GM18951 (cell line): ENCODE results near the gene TADA3.

Experiments
- POLR2A ChIP-seq: IDR thresholded peaks from 4 replicates; pipeline ENCODE4 v1.6.1; 2011; ENCODE audit warnings: mild to moderate bottlenecking; ENCODE audit not compliant: insufficient read length, insufficient read depth; ENCODE audit errors: extremely low read depth
- in situ Hi-C: fragments of 300-500 bp; cut with MboI; formaldehyde crosslinking; loops from one replicate; pipeline ENCODE4 v1.12.0; 2022; ENCODE audit warnings: low sequenced_read_pairs, mixed read lengths, inconsistent platforms; ENCODE audit not compliant: unreplicated experiment

Gene TADA3

GRCh38 chr3:9820946-9821345 is 28.7 kb upstream of the TADA3 start:
- in situ Hi-C loops: no loop called here
- no peak for TF ChIP-seq POLR2A

GRCh38 chr3:9820543-9820942 is 28.3 kb upstream of the TADA3 start:
- in situ Hi-C loops: no loop called here
- TF ChIP-seq POLR2A: no peak

- no peak for TF ChIP-seq POLR2A
- in situ Hi-C loops: no loop called here
These were observed 26.5 kb upstream of the TADA3 start for GRCh38 chr3:9818666-9819335.

GRCh38 chr3:9817436-9817835 is 25.2 kb upstream of the TADA3 start:
- no peak for TF ChIP-seq POLR2A
- in situ Hi-C loops: no loop called here

GRCh38 chr3:9815986-9816385 is 23.7 kb upstream of the TADA3 start:
- TF ChIP-seq POLR2A: no peak
- in situ Hi-C loops: no loop called here

- no peak for TF ChIP-seq POLR2A
- in situ Hi-C loops: no loop called here
These were observed 20.7 kb upstream of the TADA3 start for GRCh38 chr3:9812870-9813483.

GRCh38 chr3:9810846-9811245 is 18.6 kb upstream of the TADA3 start:
- TF ChIP-seq POLR2A: no peak
- in situ Hi-C loops: no loop called here

- no peak for TF ChIP-seq POLR2A
- in situ Hi-C loops: no loop called here
These were observed 18.1 kb upstream of the TADA3 start for GRCh38 chr3:9810433-9810770.

- in situ Hi-C loops: no loop called here
- peak; percentile 67 for TF ChIP-seq POLR2A
These were observed 17.6 kb upstream of the TADA3 start, which contains the start of gene TTLL3 for GRCh38 chr3:9809615-9810432. TTLL3 (plus strand) TSS chr3:9810262; CDS start chr3:9810662, 400 bp downstream.

- TF ChIP-seq POLR2A: no peak
- in situ Hi-C loops: no loop called here
These were observed 17.0 kb upstream of the TADA3 start for GRCh38 chr3:9809239-9809614.

GRCh38 chr3:9808345-9809037 is 16.2 kb upstream of the TADA3 start:
- in situ Hi-C loops: no loop called here

GRCh38 chr3:9807981-9808344 is 15.7 kb upstream of the TADA3 start:
- no peak for TF ChIP-seq POLR2A
- in situ Hi-C loops: no loop called here

More at GRCh38 chr3:9808345-9809037, 16.2 kb upstream of the TADA3 start:
- no peak for TF ChIP-seq POLR2A

- in situ Hi-C loops: no loop called here
- peak; percentile 8 for TF ChIP-seq POLR2A
These were observed 14.7 kb upstream of the TADA3 start for GRCh38 chr3:9806688-9807589.

GRCh38 chr3:9806137-9806536 is 13.9 kb upstream of the TADA3 start:
- in situ Hi-C loops: no loop called here
- no peak for TF ChIP-seq POLR2A
